ENCODE measurements around the gene HS1BP3. TPM values are rescaled to one million over a fixed set of nuclear protein-coding genes. Genes with fewer than 3 reads are reported as not detected.

The HS1BP3 gene
- total and polyA plus RNA-seq, 9 of the 15 experiments (the other 6 are each of a cell fraction or from before 2014, with no cell fraction given): 0.41 to 8.3 (median 5.9) TPM

DNA sequence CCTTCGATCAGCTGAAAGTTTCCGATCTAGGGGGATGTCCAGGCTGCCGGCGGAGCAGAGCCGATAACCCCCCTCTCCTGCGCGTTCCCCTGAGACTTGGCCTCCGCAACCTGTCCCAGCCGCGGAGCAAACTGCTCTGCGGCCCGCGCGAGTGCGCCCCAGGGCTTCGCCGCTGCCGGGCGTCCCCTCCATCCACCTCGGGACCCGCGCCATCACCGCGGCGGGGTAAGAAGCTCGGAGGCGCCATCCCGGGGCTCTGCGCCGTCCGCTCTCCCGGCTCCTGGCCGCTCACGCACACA lies 15.1 kb upstream of the HS1BP3 start:
- WGBS (ENCODE audit: insufficient coverage, low coverage, missing lambda C conversion rate): 38% methylated on average over 16 of the region's 34 CpGs
- Histone ChIP-seq H3K36me3 (ENCODE audit: control insufficient read depth, insufficient read depth, low read length) (no peaks in the 10 kb centered on the region), H3K27ac (ENCODE audit: extremely low read depth, low read depth, low read length) (no peak overlapping the region), H3K27me3 (ENCODE audit: control insufficient read depth in 2 of 2, insufficient read depth in 2 of 2, low read length in 2 of 2) (peaks cover 29 to 78% of the 10 kb centered on the region in 2 experiments; a peak in 4 of 5 replicates), H3K4me3 (no peak overlapping the region), H3K9me3 (replicated peaks; ENCODE audit: control insufficient read depth, insufficient read depth, low read depth, low read length) (no peaks in the 10 kb centered on the region), H3K4me2 (ENCODE audit: insufficient read depth, low read length) (no peak overlapping the region), H3K79me2 (ENCODE audit: control insufficient read depth, insufficient read depth, low read length) (no peaks in the 10 kb centered on the region), H3K9me1 (ENCODE audit: control insufficient read depth, insufficient read depth, low read length) (no peaks in the 10 kb centered on the region), H4K20me1 (replicated peaks; ENCODE audit: control insufficient read depth, insufficient read depth, low read length) (peaks cover 4% of the 10 kb centered on the region; the same call in 1 of the 2 replicates), H3K4me1 (replicated peaks in 1 of 2; ENCODE audit: control insufficient read depth in 2 of 2, insufficient read depth in 2 of 2, low read length in 2 of 2) (peaks cover 0 to 28% of the 10 kb centered on the region in 2 experiments; a peak in 2 of 5 replicates), H3K9ac (ENCODE audit: insufficient read depth in 1 of 2, low read depth in 2 of 2, low read length in 2 of 2) (no peak overlapping the region), H2AFZ (ENCODE audit: low read depth, low read length) (no peak overlapping the region)
- intact Hi-C loops (cut with micrococcal nuclease): loop anchor here (10.0 kb wide), 3 partner anchors 119 to 649 kb away; no protein-coding TSS in a partner anchor
- ChIA-PET CTCF (ENCODE audit: low intra/inter-chr PET ratio) (no interaction called here), POLR2A (no interaction called here)
- no TSS peak for BruUV-seq (replicated peaks)
- TF ChIP-seq ZNF184 (CRISPR knock-in tag; IDR thresholded peaks at IDR 0.05): no peak
- TF ChIP-seq NR2F6 (CRISPR knock-in tag; IDR thresholded peaks at IDR 0.05): no peak
- TF ChIP-seq, protein P1, sequence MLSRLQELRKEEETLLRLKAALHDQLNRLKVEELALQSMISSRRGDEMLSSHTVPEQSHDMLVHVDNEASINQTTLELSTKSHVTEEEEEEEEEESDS (CRISPR knock-in tag; IDR thresholded peaks at IDR 0.05): no peak
- TF ChIP-seq ZBTB2 (IDR thresholded peaks at IDR 0.05): no peak
- TF ChIP-seq ELK1 (CRISPR knock-in tag; IDR thresholded peaks at IDR 0.05): no peak
- TF ChIP-seq ELF4 (CRISPR knock-in tag; IDR thresholded peaks at IDR 0.05): no peak
- TF ChIP-seq, protein P2, sequence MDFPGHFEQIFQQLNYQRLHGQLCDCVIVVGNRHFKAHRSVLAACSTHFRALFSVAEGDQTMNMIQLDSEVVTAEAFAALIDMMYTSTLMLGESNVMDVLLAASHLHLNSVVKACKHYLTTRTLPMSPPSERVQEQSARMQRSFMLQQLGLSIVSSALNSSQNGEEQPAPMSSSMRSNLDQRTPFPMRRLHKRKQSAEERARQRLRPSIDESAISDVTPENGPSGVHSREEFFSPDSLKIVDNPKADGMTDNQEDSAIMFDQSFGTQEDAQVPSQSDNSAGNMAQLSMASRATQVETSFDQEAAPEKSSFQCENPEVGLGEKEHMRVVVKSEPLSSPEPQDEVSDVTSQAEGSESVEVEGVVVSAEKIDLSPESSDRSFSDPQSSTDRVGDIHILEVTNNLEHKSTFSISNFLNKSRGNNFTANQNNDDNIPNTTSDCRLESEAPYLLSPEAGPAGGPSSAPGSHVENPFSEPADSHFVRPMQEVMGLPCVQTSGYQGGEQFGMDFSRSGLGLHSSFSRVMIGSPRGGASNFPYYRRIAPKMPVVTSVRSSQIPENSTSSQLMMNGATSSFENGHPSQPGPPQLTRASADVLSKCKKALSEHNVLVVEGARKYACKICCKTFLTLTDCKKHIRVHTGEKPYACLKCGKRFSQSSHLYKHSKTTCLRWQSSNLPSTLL (IDR thresholded peaks at IDR 0.05): no peak
- no peak for TF ChIP-seq SAFB2 (IDR thresholded peaks at IDR 0.05; ENCODE audit: borderline replicate concordance, low read depth, low read length, severe bottlenecking)
- TF ChIP-seq NFE2 (IDR thresholded peaks at IDR 0.05; ENCODE audit: low read depth): no peak
- TF ChIP-seq ZNF707 (CRISPR knock-in tag; conservative IDR thresholded peaks at IDR 0.05): no peak
- TF ChIP-seq, protein P3, sequence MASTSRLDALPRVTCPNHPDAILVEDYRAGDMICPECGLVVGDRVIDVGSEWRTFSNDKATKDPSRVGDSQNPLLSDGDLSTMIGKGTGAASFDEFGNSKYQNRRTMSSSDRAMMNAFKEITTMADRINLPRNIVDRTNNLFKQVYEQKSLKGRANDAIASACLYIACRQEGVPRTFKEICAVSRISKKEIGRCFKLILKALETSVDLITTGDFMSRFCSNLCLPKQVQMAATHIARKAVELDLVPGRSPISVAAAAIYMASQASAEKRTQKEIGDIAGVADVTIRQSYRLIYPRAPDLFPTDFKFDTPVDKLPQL (IDR thresholded peaks at IDR 0.05; ENCODE audit: extremely low read depth, insufficient read length): no peak
- no peak for TF ChIP-seq RAD51 (IDR thresholded peaks at IDR 0.05; ENCODE audit: borderline replicate concordance, low read depth)
- TF ChIP-seq ZNF253 (CRISPR knock-in tag; conservative IDR thresholded peaks at IDR 0.05): no peak
- TF ChIP-seq ARID2 (IDR thresholded peaks at IDR 0.05): no peak
- in situ Hi-C loops (cut with MboI): loop anchor here (25.0 kb wide), 1 partner anchor 596 kb away; no protein-coding TSS in a partner anchor
- FAIRE-seq: no peak
- DNase-seq (ENCODE audit: extremely low read depth in 1 of 4, low spot score in 3 of 4): no peak
- ATAC-seq: no peak
